ENCODE data around the gene IL2RA.
"Not testable (repeated sequence)": the region's sequence is repeated elsewhere in the genome, so short reads cannot be mapped to it uniquely, and the experiment has no call there.

IL2RA gene

GRCh38 chr10:6062101-6062771 is at the start of gene IL2RA:
Gene IL2RA (minus strand): TSS chr10:6062367. CDS start chr10:6062151, 216 bp downstream.
- H3K27me3 ChIP-seq (replicated peaks; ENCODE audit: control insufficient read depth, insufficient read depth, low read length): no peaks in the 10 kb centered on the region
- TF ChIP-seq CTCF (IDR thresholded peaks at IDR 0.05; ENCODE audit: insufficient read depth, low read length, poor library complexity, severe bottlenecking): no peak
- no peak for DNase-seq (ENCODE audit: extremely low read depth, insufficient read length)
- H3K4me3 ChIP-seq (replicated peaks; ENCODE audit: low read depth, low read length): peak within 1 kb of the TSS; percentile 41
- no peaks in the 10 kb centered on the region for H3K36me3 ChIP-seq (ENCODE audit: control insufficient read depth, insufficient read depth, low read length)

GRCh38 chr10:6110136-6110535 is 48.0 kb upstream of the IL2RA start:
- H3K27me3 ChIP-seq (replicated peaks; ENCODE audit: control insufficient read depth, insufficient read depth, low read length): no peaks in the 10 kb centered on the region
- DNase-seq (ENCODE audit: extremely low read depth, insufficient read length): no peak
- no peak overlapping the region for H3K4me3 ChIP-seq (replicated peaks; ENCODE audit: low read depth, low read length)
- peaks cover 20% of the 10 kb centered on the region for H3K36me3 ChIP-seq (ENCODE audit: control insufficient read depth, insufficient read depth, low read length)
- TF ChIP-seq CTCF (IDR thresholded peaks at IDR 0.05; ENCODE audit: insufficient read depth, low read length, poor library complexity, severe bottlenecking): no peak

- TF ChIP-seq CTCF (IDR thresholded peaks at IDR 0.05; ENCODE audit: insufficient read depth, low read length, poor library complexity, severe bottlenecking): no peak
- peaks cover 22% of the 10 kb centered on the region for H3K36me3 ChIP-seq (ENCODE audit: control insufficient read depth, insufficient read depth, low read length)
- no peak for DNase-seq (ENCODE audit: extremely low read depth, insufficient read length)
- H3K4me3 ChIP-seq (replicated peaks; ENCODE audit: low read depth, low read length): no peak overlapping the region
- no peaks in the 10 kb centered on the region for H3K27me3 ChIP-seq (replicated peaks; ENCODE audit: control insufficient read depth, insufficient read depth, low read length)
Measured at GRCh38 chr10:6109444-6109775, 47.2 kb upstream of the IL2RA start.

GRCh38 chr10:6108631-6109443 is 46.7 kb upstream of the IL2RA start:
- H3K27me3 ChIP-seq (replicated peaks; ENCODE audit: control insufficient read depth, insufficient read depth, low read length): no peaks in the 10 kb centered on the region
- peaks cover 22% of the 10 kb centered on the region for H3K36me3 ChIP-seq (ENCODE audit: control insufficient read depth, insufficient read depth, low read length)
- DNase-seq (ENCODE audit: extremely low read depth, insufficient read length): no peak
- TF ChIP-seq CTCF (IDR thresholded peaks at IDR 0.05; ENCODE audit: insufficient read depth, low read length, poor library complexity, severe bottlenecking): peak; percentile 44
- H3K4me3 ChIP-seq (replicated peaks; ENCODE audit: low read depth, low read length): no peak overlapping the region

- peaks cover 22% of the 10 kb centered on the region for H3K36me3 ChIP-seq (ENCODE audit: control insufficient read depth, insufficient read depth, low read length)
- no peak overlapping the region for H3K4me3 ChIP-seq (replicated peaks; ENCODE audit: low read depth, low read length)
- no peak for DNase-seq (ENCODE audit: extremely low read depth, insufficient read length)
- H3K27me3 ChIP-seq (replicated peaks; ENCODE audit: control insufficient read depth, insufficient read depth, low read length): no peaks in the 10 kb centered on the region
- TF ChIP-seq CTCF (IDR thresholded peaks at IDR 0.05; ENCODE audit: insufficient read depth, low read length, poor library complexity, severe bottlenecking): no peak
Measured at GRCh38 chr10:6108072-6108471, 45.9 kb upstream of the IL2RA start.

- H3K36me3 ChIP-seq (ENCODE audit: control insufficient read depth, insufficient read depth, low read length): peaks cover 20% of the 10 kb centered on the region
- not testable (repeated sequence) for H3K4me3 ChIP-seq (replicated peaks; ENCODE audit: low read depth, low read length); H3K27me3 ChIP-seq (replicated peaks; ENCODE audit: control insufficient read depth, insufficient read depth, low read length); DNase-seq (ENCODE audit: extremely low read depth, insufficient read length)
Measured at GRCh38 chr10:6107616-6108015, 45.4 kb upstream of the IL2RA start.
